ENCODE results near the gene THSD4. TPM values are rescaled to one million over a fixed set of nuclear protein-coding genes. Genes with fewer than 3 reads are reported as not detected.

THSD4 gene
- total RNA-seq, 1 experiment from 2014 or later = 24.2 TPM

- Mint-ChIP-seq H3K36me3 (ENCODE audit: insufficient read depth, unreplicated experiment) (peaks cover 4% of the 10 kb centered on the region), H3K27ac (ENCODE audit: unreplicated experiment) (no peak overlapping the region), H3K27me3 (ENCODE audit: unreplicated experiment) (no peaks in the 10 kb centered on the region), H3K4me3 (ENCODE audit: low read depth, unreplicated experiment) (no peak overlapping the region), H3K4me1 (ENCODE audit: low read depth, unreplicated experiment) (no peaks in the 10 kb centered on the region), H3K9me3 (ENCODE audit: low read depth, unreplicated experiment) (peaks cover 6% of the 10 kb centered on the region)
- no peak for DNase-seq
- BruUV-seq (replicated peaks) = no TSS peak
- no peak for TF ChIP-seq CTCF (IDR thresholded peaks at IDR 0.05; ENCODE audit: unreplicated experiment)
- intact Hi-C loops (cut with micrococcal nuclease; ENCODE audit: unreplicated experiment) = no loop called here
- CTCF ChIA-PET = no interaction called here
Measured at GRCh38 chr15:71387810-71388209, 272.5 kb downstream of the THSD4 start.

- no peak for DNase-seq
- Mint-ChIP-seq H3K4me3 (ENCODE audit: low read depth, unreplicated experiment) (no peak overlapping the region), H3K27ac (ENCODE audit: unreplicated experiment) (no peak overlapping the region), H3K9me3 (ENCODE audit: low read depth, unreplicated experiment) (peaks cover 6% of the 10 kb centered on the region), H3K27me3 (ENCODE audit: unreplicated experiment) (no peaks in the 10 kb centered on the region), H3K4me1 (ENCODE audit: low read depth, unreplicated experiment) (no peaks in the 10 kb centered on the region), H3K36me3 (ENCODE audit: insufficient read depth, unreplicated experiment) (peaks cover 4% of the 10 kb centered on the region)
- no peak for TF ChIP-seq CTCF (IDR thresholded peaks at IDR 0.05; ENCODE audit: unreplicated experiment)
- intact Hi-C loops (cut with micrococcal nuclease; ENCODE audit: unreplicated experiment) = no loop called here
- CTCF ChIA-PET = interaction anchor here (0.7 to 1.1 kb wide), 2 partner anchors 51 to 947 kb away, joined by 3 to 7 read pairs; no protein-coding TSS in a partner anchor
- BruUV-seq (replicated peaks) = no TSS peak
Measured at GRCh38 chr15:71390096-71390495, 274.8 kb downstream of the THSD4 start.

GRCh38 chr15:71391421-71392088 is 276.3 kb downstream of the THSD4 start:
- H3K4me3 Mint-ChIP-seq (ENCODE audit: low read depth, unreplicated experiment) = no peak overlapping the region
- H3K4me1 Mint-ChIP-seq (ENCODE audit: low read depth, unreplicated experiment) = no peaks in the 10 kb centered on the region
- no peak for TF ChIP-seq CTCF (IDR thresholded peaks at IDR 0.05; ENCODE audit: unreplicated experiment)
- BruUV-seq (replicated peaks) = no TSS peak
- no peak for DNase-seq
- H3K36me3 Mint-ChIP-seq (ENCODE audit: insufficient read depth, unreplicated experiment) = no peaks in the 10 kb centered on the region
- peaks cover 6% of the 10 kb centered on the region for H3K9me3 Mint-ChIP-seq (ENCODE audit: low read depth, unreplicated experiment)
- CTCF ChIA-PET = interaction anchor here (1.1 to 1.3 kb wide), 2 partner anchors 20 to 49 kb away, joined by 3 read pairs; no protein-coding TSS in a partner anchor
- intact Hi-C loops (cut with micrococcal nuclease; ENCODE audit: unreplicated experiment) = no loop called here
- no peaks in the 10 kb centered on the region for H3K27me3 Mint-ChIP-seq (ENCODE audit: unreplicated experiment)
- H3K27ac Mint-ChIP-seq (ENCODE audit: unreplicated experiment) = no peak overlapping the region

GRCh38 chr15:71392861-71393283 is 277.6 kb downstream of the THSD4 start:
- peaks cover 6% of the 10 kb centered on the region for H3K9me3 Mint-ChIP-seq (ENCODE audit: low read depth, unreplicated experiment)
- no peak overlapping the region for H3K27ac Mint-ChIP-seq (ENCODE audit: unreplicated experiment)
- no peaks in the 10 kb centered on the region for H3K4me1 Mint-ChIP-seq (ENCODE audit: low read depth, unreplicated experiment)
- H3K27me3 Mint-ChIP-seq (ENCODE audit: unreplicated experiment) = no peaks in the 10 kb centered on the region
- no TSS peak for BruUV-seq (replicated peaks)
- CTCF ChIA-PET = interaction anchor here (0.5 kb wide), 1 partner anchor 447 kb away, joined by 3 read pairs; no protein-coding TSS in a partner anchor
- no peaks in the 10 kb centered on the region for H3K36me3 Mint-ChIP-seq (ENCODE audit: insufficient read depth, unreplicated experiment)
- no peak for TF ChIP-seq CTCF (IDR thresholded peaks at IDR 0.05; ENCODE audit: unreplicated experiment)
- H3K4me3 Mint-ChIP-seq (ENCODE audit: low read depth, unreplicated experiment) = no peak overlapping the region
- intact Hi-C loops (cut with micrococcal nuclease; ENCODE audit: unreplicated experiment) = no loop called here
- no peak for DNase-seq
